Peyer's patch (tissue), 4 donors: ENCODE data around the gene MT1F. TPM values are rescaled to one million over a fixed set of nuclear protein-coding genes. Genes with fewer than 3 reads are reported as not detected.

ENCODE experiments used
- DNase-seq, 3 donors: peaks; one replicate each; pipeline ENCODE4 v3.0.0-alpha.2; 2017 to 2019
- H3K27ac ChIP-seq, 4 donors: fragments of 200-600 bp; sonication (generic); one replicate each; pipeline ENCODE4 v1.5.1; 2016 to 2019
- H3K27me3 ChIP-seq, 2 donors: fragments of 200-600 bp; sonication (generic); one replicate each; pipeline ENCODE4 v1.5.1; 2019
- H3K36me3 ChIP-seq, 3 donors: fragments of 200-600 bp; sonication (generic); one replicate each; pipeline ENCODE4 v1.5.1; 2016 to 2019
- H3K4me1 ChIP-seq, 4 donors: fragments of 200-600 bp; sonication (generic); one replicate each; pipeline ENCODE4 v1.5.1; 2016 to 2019
- H3K4me3 ChIP-seq, 4 donors: fragments of 200-600 bp; sonication (generic); 1 replicate in 3 of 4; 2 replicates in 1 of 4; pipeline ENCODE4 v1.5.1; 2016 to 2019; ENCODE audit warnings: mild to moderate bottlenecking in 1 of 4
- H3K9me3 ChIP-seq, 4 donors: fragments of 200-600 bp; sonication (generic); one replicate each; pipeline ENCODE4 v1.5.1; 2016 to 2019; ENCODE audit warnings: mild to moderate bottlenecking in 1 of 4
- POLR2A ChIP-seq, 2 donors: fragments of 450-650 bp; IDR thresholded peaks; one replicate each; pipeline ENCODE4 v1.5.1; 2017; ENCODE audit warnings: antibody characterized with exemption in 2 of 2, mild to moderate bottlenecking in 2 of 2, moderate library complexity in 2 of 2
- total RNA-seq, 4 donors: library from RNA; depleted of rRNA; stranded (reverse); fragments of >200 nt; gene quantifications; one replicate each; pipeline ENCODE4 v1.1.0, GENCODE V29; 2016
- TF ChIP-seq, protein P1 (sequence below), 6 experiments: fragments of 450-650 bp in 4 of 6; fragments of 200-600 bp in 2 of 6; sonication (generic) in 1 of 6; IDR thresholded peaks; one replicate each; pipeline ENCODE4 v1.5.1; 2017 to 2019; ENCODE audit warnings: antibody characterized with exemption in 6 of 6, mild to moderate bottlenecking in 3 of 6, moderate library complexity in 1 of 6

The MT1F gene
- total RNA-seq, 4 donors from 2014 or later: 8.0 to 310 (median 44.1) TPM

- peak in 1 of 3 donors; percentile 86 for DNase-seq
- Histone ChIP-seq H3K4me3 (peak within 1 kb of the TSS; percentile 29 to 65 (median 46)), H3K27me3 (peaks cover 0 to 11% of the 10 kb centered on the region in 2 donors), H3K4me1 (peaks cover 0 to 17% (median 0%) of the 10 kb centered on the region in 4 donors), H3K36me3 (no peaks in the 10 kb centered on the region), H3K9me3 (no peaks in the 10 kb centered on the region), H3K27ac (peak within 1 kb of the TSS; percentile 25 to 78 (median 44))
- TF ChIP-seq POLR2A (IDR thresholded peaks at IDR 0.05): no peak
Observed at GRCh38 chr16:56632156-56632847, 25.5 kb upstream of the MT1F start, which contains the start of gene MT1M. TSS of gene MT1M (plus strand) at chr16:56632659. CDS start at chr16:56632732, 73 bp downstream.

GRCh38 chr16:56632848-56633365, 24.9 kb upstream of the MT1F start:
- H3K4me3 ChIP-seq: peak overlapping the region; percentile 29 to 65 (median 46)
- no peak for DNase-seq
- TF ChIP-seq, protein P1, sequence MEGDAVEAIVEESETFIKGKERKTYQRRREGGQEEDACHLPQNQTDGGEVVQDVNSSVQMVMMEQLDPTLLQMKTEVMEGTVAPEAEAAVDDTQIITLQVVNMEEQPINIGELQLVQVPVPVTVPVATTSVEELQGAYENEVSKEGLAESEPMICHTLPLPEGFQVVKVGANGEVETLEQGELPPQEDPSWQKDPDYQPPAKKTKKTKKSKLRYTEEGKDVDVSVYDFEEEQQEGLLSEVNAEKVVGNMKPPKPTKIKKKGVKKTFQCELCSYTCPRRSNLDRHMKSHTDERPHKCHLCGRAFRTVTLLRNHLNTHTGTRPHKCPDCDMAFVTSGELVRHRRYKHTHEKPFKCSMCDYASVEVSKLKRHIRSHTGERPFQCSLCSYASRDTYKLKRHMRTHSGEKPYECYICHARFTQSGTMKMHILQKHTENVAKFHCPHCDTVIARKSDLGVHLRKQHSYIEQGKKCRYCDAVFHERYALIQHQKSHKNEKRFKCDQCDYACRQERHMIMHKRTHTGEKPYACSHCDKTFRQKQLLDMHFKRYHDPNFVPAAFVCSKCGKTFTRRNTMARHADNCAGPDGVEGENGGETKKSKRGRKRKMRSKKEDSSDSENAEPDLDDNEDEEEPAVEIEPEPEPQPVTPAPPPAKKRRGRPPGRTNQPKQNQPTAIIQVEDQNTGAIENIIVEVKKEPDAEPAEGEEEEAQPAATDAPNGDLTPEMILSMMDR (IDR thresholded peaks at IDR 0.05): no peak
- no peak for TF ChIP-seq POLR2A (IDR thresholded peaks at IDR 0.05)
- peaks cover 0 to 19% (median 0%) of the 10 kb centered on the region in 4 donors for H3K4me1 ChIP-seq
- no peaks in the 10 kb centered on the region for H3K9me3 ChIP-seq
- peak overlapping the region in 3 of 4 donors; percentile 25 to 78 (median 37) for H3K27ac ChIP-seq
- peaks cover 0 to 11% of the 10 kb centered on the region in 2 donors for H3K27me3 ChIP-seq
- no peaks in the 10 kb centered on the region for H3K36me3 ChIP-seq

GRCh38 chr16:56633535-56633934, 24.2 kb upstream of the MT1F start:
- peaks cover 0 to 25% (median 0%) of the 10 kb centered on the region in 4 donors for H3K4me1 ChIP-seq
- no peak overlapping the region for H3K27ac ChIP-seq
- H3K9me3 ChIP-seq: no peaks in the 10 kb centered on the region
- H3K4me3 ChIP-seq: peak overlapping the region in 1 of 4 donors; percentile 63
- DNase-seq: no peak
- TF ChIP-seq POLR2A (IDR thresholded peaks at IDR 0.05): no peak
- H3K27me3 ChIP-seq: peaks cover 0 to 11% of the 10 kb centered on the region in 2 donors
- H3K36me3 ChIP-seq: no peaks in the 10 kb centered on the region

DNA sequence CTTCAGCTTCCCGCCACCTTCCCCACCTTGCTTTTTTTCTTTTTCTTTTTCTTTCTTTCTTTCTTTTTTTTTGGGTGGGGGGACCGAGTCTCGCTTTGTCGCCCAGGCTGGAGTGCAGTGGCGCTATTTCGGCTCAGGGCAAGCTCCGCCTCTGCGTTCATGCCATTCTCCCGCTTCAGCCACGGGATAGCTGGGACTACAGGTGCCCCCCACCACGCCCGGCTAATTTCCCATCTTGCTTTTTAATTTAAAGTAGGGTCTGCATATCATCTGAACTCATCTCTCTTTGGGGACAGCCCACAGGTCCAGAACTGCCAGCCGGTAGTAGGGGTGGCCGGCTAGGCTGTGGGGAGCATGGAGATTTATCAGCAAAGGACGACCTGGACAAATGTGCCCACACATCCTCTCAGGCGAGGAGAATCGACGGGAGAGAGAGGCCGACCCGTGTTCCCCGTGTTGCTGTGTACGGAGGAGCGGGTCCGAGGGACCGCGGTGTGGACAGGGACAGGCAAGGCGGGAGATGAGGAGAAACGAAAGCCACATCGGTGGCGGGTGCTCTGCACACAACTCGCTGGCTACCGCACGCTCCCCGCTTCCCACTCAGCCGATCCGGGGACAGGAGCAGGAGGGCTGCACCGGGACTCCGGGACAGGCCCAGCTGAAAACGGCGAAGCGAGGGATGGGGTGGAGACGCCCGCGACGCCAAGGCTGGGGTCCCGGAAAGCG, 22.9 kb upstream of the MT1F start:
- Histone ChIP-seq H3K9me3 (no peaks in the 10 kb centered on the region), H3K4me3 (peak overlapping the region in 3 of 4 donors; percentile 22 to 31 (median 24)), H3K27ac (no peak overlapping the region), H3K4me1 (peaks cover 0 to 33% (median 0%) of the 10 kb centered on the region in 4 donors), H3K27me3 (peaks cover 0 to 11% of the 10 kb centered on the region in 2 donors), H3K36me3 (no peaks in the 10 kb centered on the region)
- no peak for TF ChIP-seq POLR2A (IDR thresholded peaks at IDR 0.05)
- TF ChIP-seq, protein P1 (IDR thresholded peaks at IDR 0.05): no peak
- no peak for DNase-seq

DNA sequence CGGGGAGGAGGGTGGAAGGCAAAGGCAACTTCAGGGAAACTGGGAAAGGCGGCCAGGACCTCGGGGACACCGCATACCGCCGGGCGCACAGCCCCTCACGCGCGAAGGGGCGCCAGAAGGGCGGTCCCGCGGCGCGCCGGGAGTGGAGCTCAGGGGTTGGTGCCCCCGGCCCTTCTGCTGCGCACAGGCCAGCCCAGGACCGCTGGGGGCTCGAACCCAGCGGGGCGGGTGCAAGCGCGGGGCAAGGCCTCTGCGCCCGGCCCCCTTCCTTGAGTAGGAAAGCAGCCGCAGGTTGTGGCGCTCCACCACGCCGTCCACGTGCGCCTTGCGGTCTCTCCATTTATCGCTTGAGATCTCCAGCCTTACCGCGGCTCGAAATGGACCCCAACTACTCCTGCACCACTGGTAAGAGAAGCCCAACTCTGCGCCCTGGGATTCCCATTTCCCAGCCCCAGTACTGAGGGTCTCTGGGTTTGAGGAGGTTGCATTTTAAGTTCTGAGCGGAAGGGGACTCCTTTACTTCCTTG, 22.3 kb upstream of the MT1F start:
- H3K4me1 ChIP-seq: peaks cover 0 to 33% (median 0%) of the 10 kb centered on the region in 4 donors
- no peak for DNase-seq
- H3K27me3 ChIP-seq: peaks cover 0 to 11% of the 10 kb centered on the region in 2 donors
- H3K9me3 ChIP-seq: no peaks in the 10 kb centered on the region
- TF ChIP-seq, protein P1 (IDR thresholded peaks at IDR 0.05): no peak
- TF ChIP-seq POLR2A (IDR thresholded peaks at IDR 0.05): no peak
- no peak overlapping the region for H3K27ac ChIP-seq
- peak overlapping the region in 3 of 4 donors; percentile 22 to 31 (median 24) for H3K4me3 ChIP-seq
- H3K36me3 ChIP-seq: no peaks in the 10 kb centered on the region

DNA sequence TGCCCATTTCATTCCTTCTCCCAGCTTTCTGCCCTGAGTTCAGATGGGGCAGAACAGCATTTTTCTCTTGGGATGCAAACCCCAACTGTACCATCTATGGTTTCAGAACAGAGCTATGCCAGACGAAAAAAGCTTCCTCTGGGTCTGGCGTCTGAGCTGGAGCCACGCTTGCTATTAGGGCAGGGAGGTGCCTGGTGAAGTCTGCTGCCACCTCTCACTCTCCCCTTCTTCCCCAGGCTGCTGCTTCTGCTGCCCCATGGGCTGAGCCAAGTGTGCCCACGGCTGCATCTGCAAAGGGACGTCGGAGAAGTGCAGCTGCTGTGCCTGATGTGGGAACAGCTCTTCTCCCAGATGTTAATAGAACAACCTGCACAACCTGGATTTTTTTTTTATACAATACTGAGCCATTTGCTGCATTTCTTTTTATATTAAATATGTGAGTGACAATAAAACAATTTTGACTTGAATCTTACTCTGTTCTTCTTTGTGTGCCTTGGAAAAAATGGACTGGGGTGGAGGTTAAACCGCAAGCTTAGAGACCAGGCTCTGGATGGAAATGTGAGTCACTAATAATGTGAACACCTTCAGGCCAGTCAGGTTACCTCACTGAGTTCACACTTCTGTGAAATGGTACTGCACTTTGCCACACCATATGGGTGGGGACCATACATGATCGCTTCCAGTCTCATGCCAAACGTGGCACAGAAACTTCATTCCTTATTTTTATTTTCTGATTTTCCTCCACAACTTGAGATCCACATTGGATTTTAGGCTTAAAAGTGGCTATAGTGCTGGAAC, 20.9 kb upstream of the MT1F start:
- peaks cover 0 to 11% of the 10 kb centered on the region in 2 donors for H3K27me3 ChIP-seq
- no peak for DNase-seq
- H3K27ac ChIP-seq: no peak overlapping the region
- TF ChIP-seq, protein P1 (IDR thresholded peaks at IDR 0.05): no peak
- TF ChIP-seq POLR2A (IDR thresholded peaks at IDR 0.05): no peak
- H3K9me3 ChIP-seq: no peaks in the 10 kb centered on the region
- H3K4me1 ChIP-seq: peaks cover 0 to 33% (median 0%) of the 10 kb centered on the region in 4 donors
- H3K36me3 ChIP-seq: no peaks in the 10 kb centered on the region
- H3K4me3 ChIP-seq: no peak overlapping the region
